ENCODE results near the gene PDZK1.

The PDZK1 gene

DNA sequence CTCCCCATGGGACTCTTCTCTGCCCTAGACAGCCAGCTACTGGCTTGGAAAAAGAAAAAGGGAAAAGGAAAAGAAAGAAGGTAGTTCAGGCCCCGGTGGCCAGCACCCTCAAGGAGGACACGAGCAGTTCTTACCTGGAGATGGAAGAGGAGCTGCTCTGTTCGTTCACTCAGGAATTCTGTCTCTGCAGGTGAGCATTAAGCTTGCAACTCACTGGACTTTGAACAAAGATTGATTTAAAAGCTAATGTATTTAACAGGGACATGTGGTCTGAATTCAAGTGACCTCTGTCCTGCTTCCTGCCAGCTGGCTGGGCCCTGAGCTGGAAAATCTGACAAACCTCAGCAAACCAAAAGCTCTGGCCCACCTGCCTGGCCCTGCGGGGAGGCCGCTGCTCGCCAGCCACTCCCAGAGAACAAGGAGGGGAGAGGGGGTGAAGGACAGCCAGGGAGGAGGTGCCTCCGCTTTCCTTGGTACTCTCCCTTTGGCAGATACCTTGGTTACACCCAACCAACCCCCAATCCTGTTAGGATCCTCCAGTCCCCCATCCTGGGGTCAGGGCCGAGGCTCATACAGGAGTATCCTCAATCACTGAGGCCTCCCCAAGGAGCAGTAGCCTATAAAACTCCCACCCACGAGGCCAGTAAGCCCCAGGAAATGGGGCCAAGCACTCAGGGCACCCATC is at the start of gene PDZK1:
TSS of gene PDZK1 (minus strand) at position 186 of the 685 bp plus-strand sequence. CDS start 19,347 bp downstream, outside the sequence.
- H3K27me3 ChIP-seq (ENCODE audit: control insufficient read depth, insufficient read depth, low read length): no peaks in the 10 kb centered on the region
- H3K9me3 ChIP-seq (ENCODE audit: control insufficient read depth, insufficient read depth, low read length): no peaks in the 10 kb centered on the region
- H3K27ac ChIP-seq (ENCODE audit: low read length): no peak within 1 kb of the TSS
- no peaks in the 10 kb centered on the region for H3K36me3 ChIP-seq (ENCODE audit: control insufficient read depth, insufficient read depth, low read length)
- no CpG with 5 or more reads among the region's 9 CpGs for WGBS (ENCODE audit: insufficient coverage, insufficient read length)
- DNase-seq (ENCODE audit: low read depth, low spot score): no peak
- no peaks in the 10 kb centered on the region for H3K4me1 ChIP-seq (ENCODE audit: control insufficient read depth, insufficient read depth, low read length)
- H3K4me3 ChIP-seq (ENCODE audit: low read length): no peak within 1 kb of the TSS

DNA sequence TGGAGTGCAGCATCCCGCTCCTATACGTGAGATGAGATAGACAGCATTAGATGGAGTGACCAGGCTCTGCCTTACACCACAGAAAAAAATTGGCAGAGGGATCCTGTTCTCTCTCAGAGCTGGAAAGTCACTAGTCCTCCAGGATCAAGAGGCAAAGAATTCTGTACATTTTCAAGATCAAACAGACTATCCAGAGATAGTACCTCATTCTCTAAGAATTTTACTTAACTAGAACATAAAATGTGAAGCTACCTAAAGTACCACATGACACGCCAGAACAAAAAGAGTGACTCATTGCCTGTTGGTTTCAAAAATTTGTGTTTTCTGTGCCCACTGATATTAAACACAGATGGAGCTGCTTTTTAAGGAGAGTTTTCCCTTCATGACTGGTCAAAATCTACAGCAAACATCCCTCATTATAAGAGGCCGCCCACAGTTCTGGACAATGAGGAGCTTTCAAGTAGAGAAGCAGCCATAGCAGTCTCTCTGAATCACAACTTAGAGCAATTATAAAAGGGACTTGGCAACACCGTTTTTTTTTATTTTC is 44.4 kb upstream of the PDZK1 start:
- no peak for DNase-seq (ENCODE audit: low read depth, low spot score)
- Histone ChIP-seq H3K27me3 (ENCODE audit: control insufficient read depth, insufficient read depth, low read length) (no peaks in the 10 kb centered on the region), H3K9me3 (ENCODE audit: control insufficient read depth, insufficient read depth, low read length) (no peaks in the 10 kb centered on the region), H3K4me1 (ENCODE audit: control insufficient read depth, insufficient read depth, low read length) (no peaks in the 10 kb centered on the region), H3K36me3 (ENCODE audit: control insufficient read depth, insufficient read depth, low read length) (0 out of 2 replicates have a peak, but pooled peaks cover 3% of the 10 kb centered on the region), H3K4me3 (ENCODE audit: low read length) (no peak overlapping the region), H3K27ac (ENCODE audit: low read length) (no peak overlapping the region)
- no CpG with 5 or more reads among the region's 5 CpGs for WGBS (ENCODE audit: insufficient coverage, insufficient read length)

DNA sequence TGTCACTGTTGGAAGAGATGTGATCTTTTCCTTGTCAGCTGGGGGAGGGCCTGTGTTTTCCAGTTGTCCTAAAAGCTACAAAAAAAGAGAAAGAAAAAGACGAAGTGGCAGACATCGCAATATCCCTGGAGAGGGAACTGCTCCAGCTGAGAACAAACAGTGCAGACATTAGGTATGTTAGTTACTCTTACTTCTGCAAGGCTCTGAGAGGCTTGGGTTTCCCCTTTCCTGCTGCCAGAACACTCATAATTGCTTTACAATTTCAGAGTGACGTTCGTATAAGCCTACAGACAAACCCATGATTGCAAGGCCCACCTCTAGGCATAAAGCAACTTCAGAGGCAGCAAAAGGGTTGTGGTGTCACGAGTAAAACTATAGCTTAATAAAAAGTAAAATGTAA is 43.3 kb upstream of the PDZK1 start:
- DNase-seq (ENCODE audit: low read depth, low spot score): no peak
- Histone ChIP-seq H3K27ac (ENCODE audit: low read length) (no peak overlapping the region), H3K27me3 (ENCODE audit: control insufficient read depth, insufficient read depth, low read length) (no peaks in the 10 kb centered on the region), H3K9me3 (ENCODE audit: control insufficient read depth, insufficient read depth, low read length) (no peaks in the 10 kb centered on the region), H3K4me3 (ENCODE audit: low read length) (no peak overlapping the region), H3K36me3 (ENCODE audit: control insufficient read depth, insufficient read depth, low read length) (0 out of 2 replicates have a peak, but pooled peaks cover 3% of the 10 kb centered on the region), H3K4me1 (ENCODE audit: control insufficient read depth, insufficient read depth, low read length) (no peaks in the 10 kb centered on the region)
- no CpG with 5 or more reads among the region's 5 CpGs for WGBS (ENCODE audit: insufficient coverage, insufficient read length)

DNA sequence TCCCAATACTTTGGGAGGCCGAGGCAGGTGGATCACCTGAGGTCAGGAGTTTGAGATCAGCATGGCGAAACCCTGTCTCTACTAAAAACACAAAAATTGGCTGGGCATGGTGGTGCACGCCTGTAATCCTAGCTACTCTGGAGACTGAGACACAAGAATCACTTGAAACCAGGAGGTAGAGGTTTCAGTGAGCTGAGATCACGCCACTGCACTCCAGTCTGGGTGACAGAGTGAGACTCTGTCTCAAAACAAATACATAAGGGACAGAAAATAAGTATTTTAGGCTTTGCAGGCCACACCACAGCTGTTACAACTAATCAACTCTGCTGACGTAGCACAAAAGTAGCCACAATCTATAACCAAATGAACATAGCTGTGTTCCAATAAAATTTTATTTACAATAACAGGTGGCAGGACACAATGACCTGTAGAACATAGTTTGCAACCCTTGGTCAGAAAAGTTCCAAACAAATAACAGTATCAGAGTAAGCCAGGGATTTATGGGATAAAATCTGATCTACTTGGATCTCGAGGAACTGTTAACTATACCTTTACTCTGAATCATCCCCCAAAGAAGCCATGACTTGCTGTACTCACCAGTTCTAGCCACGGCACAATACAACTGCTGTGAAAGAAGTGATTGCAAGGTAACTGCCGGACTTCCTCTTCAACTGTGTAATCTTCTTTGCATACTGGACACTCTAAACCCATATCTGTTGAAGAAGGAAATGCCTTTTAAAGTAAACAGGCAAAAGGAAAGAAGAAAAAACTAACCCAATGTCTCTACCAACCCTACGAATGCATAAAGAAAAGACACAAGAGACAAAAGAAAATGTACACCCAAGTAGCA is 40.5 kb upstream of the PDZK1 start:
- DNase-seq (ENCODE audit: low read depth, low spot score): no peak
- no peaks in the 10 kb centered on the region for H3K4me1 ChIP-seq (ENCODE audit: control insufficient read depth, insufficient read depth, low read length)
- no peaks in the 10 kb centered on the region for H3K9me3 ChIP-seq (ENCODE audit: control insufficient read depth, insufficient read depth, low read length)
- H3K27ac ChIP-seq (ENCODE audit: low read length): no peak overlapping the region
- H3K36me3 ChIP-seq (ENCODE audit: control insufficient read depth, insufficient read depth, low read length): 0 out of 2 replicates have a peak, but pooled peaks cover 3% of the 10 kb centered on the region
- H3K4me3 ChIP-seq (ENCODE audit: low read length): no peak overlapping the region
- no CpG with 5 or more reads among the region's 9 CpGs for WGBS (ENCODE audit: insufficient coverage, insufficient read length)
- H3K27me3 ChIP-seq (ENCODE audit: control insufficient read depth, insufficient read depth, low read length): no peaks in the 10 kb centered on the region

DNA sequence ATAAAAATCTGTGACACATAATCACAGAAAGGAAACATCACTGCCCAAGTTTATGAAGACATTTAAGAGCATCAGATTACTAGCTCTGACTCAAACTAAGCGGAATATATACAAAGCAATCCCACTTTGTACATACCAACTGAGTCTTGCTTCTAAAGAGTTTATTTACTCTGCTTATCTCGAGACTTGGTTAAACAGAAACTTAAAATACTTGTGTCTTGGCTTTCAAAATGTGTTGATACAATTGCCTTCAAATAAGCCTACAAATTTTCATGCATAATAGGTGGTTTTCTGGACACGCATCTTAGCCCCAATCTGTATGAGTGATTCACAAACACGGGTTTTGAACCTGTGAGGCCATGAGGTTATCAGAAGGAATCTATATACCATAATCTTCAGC is 33.1 kb upstream of the PDZK1 start:
- no peaks in the 10 kb centered on the region for H3K27me3 ChIP-seq (ENCODE audit: control insufficient read depth, insufficient read depth, low read length)
- no peaks in the 10 kb centered on the region for H3K4me1 ChIP-seq (ENCODE audit: control insufficient read depth, insufficient read depth, low read length)
- no peaks in the 10 kb centered on the region for H3K9me3 ChIP-seq (ENCODE audit: control insufficient read depth, insufficient read depth, low read length)
- WGBS (ENCODE audit: insufficient coverage, insufficient read length): no CpG with 5 or more reads among the region's 4 CpGs
- no peak overlapping the region for H3K4me3 ChIP-seq (ENCODE audit: low read length)
- DNase-seq (ENCODE audit: low read depth, low spot score): no peak
- no peaks in the 10 kb centered on the region for H3K36me3 ChIP-seq (ENCODE audit: control insufficient read depth, insufficient read depth, low read length)
- no peak overlapping the region for H3K27ac ChIP-seq (ENCODE audit: low read length)

DNA sequence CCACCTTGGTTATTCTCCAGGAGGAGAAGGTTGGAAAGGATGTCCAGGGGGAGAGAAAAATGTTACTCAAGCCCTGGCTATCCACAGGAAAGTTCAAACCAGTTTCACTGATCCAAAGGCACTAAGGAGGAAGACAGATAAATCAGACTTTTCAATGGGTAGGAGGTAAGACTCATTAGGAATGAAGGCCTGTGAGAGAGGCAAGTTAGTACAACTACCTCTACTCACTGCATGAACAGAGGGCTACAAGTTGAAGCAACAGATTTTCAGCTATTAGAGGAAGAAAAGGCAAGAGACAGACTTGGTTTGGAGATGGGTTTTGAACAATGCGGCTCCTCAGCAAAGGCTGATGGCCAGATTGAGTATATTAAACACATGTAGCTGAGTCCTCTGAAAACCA is 29.0 kb upstream of the PDZK1 start:
- no peaks in the 10 kb centered on the region for H3K27me3 ChIP-seq (ENCODE audit: control insufficient read depth, insufficient read depth, low read length)
- H3K4me1 ChIP-seq (ENCODE audit: control insufficient read depth, insufficient read depth, low read length): no peaks in the 10 kb centered on the region
- H3K27ac ChIP-seq (ENCODE audit: low read length): no peak overlapping the region
- H3K9me3 ChIP-seq (ENCODE audit: control insufficient read depth, insufficient read depth, low read length): no peaks in the 10 kb centered on the region
- WGBS (ENCODE audit: insufficient coverage, insufficient read length): no CpG with 5 or more reads among the region's 1 CpG
- H3K36me3 ChIP-seq (ENCODE audit: control insufficient read depth, insufficient read depth, low read length): no peaks in the 10 kb centered on the region
- no peak overlapping the region for H3K4me3 ChIP-seq (ENCODE audit: low read length)
- DNase-seq (ENCODE audit: low read depth, low spot score): no peak

DNA sequence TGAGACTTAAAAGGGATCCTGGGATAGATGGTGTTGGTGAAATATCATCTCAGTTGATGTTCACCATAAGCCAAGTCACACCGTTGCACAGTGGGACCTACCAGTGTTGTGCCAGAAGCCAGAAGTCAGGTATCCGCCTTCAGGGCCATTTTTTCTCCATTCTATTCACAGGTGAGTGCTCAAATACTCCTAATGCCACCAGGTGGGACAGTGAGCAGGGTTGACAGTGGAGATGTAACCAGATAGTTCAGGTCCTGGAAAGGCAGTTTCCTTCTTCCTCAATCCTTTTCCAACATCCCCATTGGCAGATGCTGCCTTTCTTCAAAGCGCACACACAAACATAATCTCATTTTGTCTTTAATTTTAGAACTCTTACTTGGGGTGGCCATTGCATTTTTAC is 23.7 kb upstream of the PDZK1 start:
- Histone ChIP-seq H3K36me3 (ENCODE audit: control insufficient read depth, insufficient read depth, low read length) (no peaks in the 10 kb centered on the region), H3K9me3 (ENCODE audit: control insufficient read depth, insufficient read depth, low read length) (no peaks in the 10 kb centered on the region), H3K27me3 (ENCODE audit: control insufficient read depth, insufficient read depth, low read length) (no peaks in the 10 kb centered on the region), H3K4me3 (ENCODE audit: low read length) (no peak overlapping the region), H3K27ac (ENCODE audit: low read length) (no peak overlapping the region), H3K4me1 (ENCODE audit: control insufficient read depth, insufficient read depth, low read length) (no peaks in the 10 kb centered on the region)
- WGBS (ENCODE audit: insufficient coverage, insufficient read length): no CpG with 5 or more reads among the region's 3 CpGs
- no peak for DNase-seq (ENCODE audit: low read depth, low spot score)

DNA sequence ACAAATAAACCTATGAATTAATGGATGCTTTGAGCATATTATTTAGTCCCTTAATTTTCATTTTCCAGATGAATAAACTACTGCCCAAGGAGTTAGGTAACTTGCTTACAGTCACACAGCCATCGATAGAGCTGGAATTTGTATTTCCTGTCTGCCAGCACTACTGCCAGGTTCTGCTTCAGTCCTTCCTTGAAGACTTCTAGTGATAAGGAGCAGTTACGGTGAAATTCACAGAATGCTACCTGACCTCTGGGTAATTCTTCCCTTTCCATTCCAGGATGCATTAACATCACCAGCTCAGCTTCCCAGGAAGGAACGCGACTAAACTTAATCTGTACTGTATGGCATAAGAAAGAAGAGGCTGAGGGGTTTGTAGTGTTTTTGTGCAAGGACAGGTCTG is 23.3 kb upstream of the PDZK1 start:
- H3K27ac ChIP-seq (ENCODE audit: low read length): no peak overlapping the region
- no peaks in the 10 kb centered on the region for H3K4me1 ChIP-seq (ENCODE audit: control insufficient read depth, insufficient read depth, low read length)
- no peak overlapping the region for H3K4me3 ChIP-seq (ENCODE audit: low read length)
- DNase-seq (ENCODE audit: low read depth, low spot score): no peak
- no peaks in the 10 kb centered on the region for H3K9me3 ChIP-seq (ENCODE audit: control insufficient read depth, insufficient read depth, low read length)
- WGBS (ENCODE audit: insufficient coverage, insufficient read length): no CpG with 5 or more reads among the region's 4 CpGs
- H3K36me3 ChIP-seq (ENCODE audit: control insufficient read depth, insufficient read depth, low read length): no peaks in the 10 kb centered on the region
- H3K27me3 ChIP-seq (ENCODE audit: control insufficient read depth, insufficient read depth, low read length): no peaks in the 10 kb centered on the region

DNA sequence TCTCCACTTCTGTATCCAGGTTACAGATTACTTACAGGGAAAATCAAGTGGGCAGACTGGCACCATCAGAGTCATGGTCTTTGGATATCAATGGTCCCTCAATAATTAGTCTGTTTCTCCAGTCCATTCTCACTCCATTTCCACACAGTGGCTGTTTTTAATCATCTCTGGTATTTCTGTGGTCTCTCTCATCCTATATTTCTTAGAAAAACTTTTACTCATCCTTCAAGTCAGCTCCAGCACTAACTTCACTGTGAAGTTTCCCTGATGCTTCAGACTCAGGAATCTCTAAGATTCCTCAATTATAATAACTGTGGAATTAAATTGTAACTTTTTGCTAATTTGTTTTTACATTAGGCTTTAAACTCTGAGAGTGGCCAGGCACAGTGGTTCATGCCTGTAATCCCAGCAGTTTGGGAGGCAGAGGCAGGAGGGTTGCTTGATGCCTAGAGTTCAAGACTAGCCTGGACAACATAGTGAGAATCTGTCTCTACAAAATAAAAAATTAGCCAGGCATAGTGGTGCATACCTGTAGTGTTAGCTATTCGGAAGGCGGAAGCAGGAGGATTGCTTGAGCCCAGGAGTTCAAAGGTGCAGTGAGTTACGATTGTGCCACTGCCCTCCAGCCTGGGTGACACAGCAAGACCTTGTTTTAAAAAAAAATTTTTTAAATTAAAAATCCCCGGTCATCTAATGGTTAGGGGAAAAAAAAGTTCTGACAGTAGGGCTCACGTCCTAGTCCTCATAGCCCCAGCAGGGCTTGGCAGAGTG is 22.7 kb upstream of the PDZK1 start:
- no peak for DNase-seq (ENCODE audit: low read depth, low spot score)
- Histone ChIP-seq H3K36me3 (ENCODE audit: control insufficient read depth, insufficient read depth, low read length) (no peaks in the 10 kb centered on the region), H3K4me1 (ENCODE audit: control insufficient read depth, insufficient read depth, low read length) (no peaks in the 10 kb centered on the region), H3K4me3 (ENCODE audit: low read length) (no peak overlapping the region), H3K27ac (ENCODE audit: low read length) (no peak overlapping the region), H3K9me3 (ENCODE audit: control insufficient read depth, insufficient read depth, low read length) (no peaks in the 10 kb centered on the region), H3K27me3 (ENCODE audit: control insufficient read depth, insufficient read depth, low read length) (no peaks in the 10 kb centered on the region)
- no CpG with 5 or more reads among the region's 5 CpGs for WGBS (ENCODE audit: insufficient coverage, insufficient read length)

DNA sequence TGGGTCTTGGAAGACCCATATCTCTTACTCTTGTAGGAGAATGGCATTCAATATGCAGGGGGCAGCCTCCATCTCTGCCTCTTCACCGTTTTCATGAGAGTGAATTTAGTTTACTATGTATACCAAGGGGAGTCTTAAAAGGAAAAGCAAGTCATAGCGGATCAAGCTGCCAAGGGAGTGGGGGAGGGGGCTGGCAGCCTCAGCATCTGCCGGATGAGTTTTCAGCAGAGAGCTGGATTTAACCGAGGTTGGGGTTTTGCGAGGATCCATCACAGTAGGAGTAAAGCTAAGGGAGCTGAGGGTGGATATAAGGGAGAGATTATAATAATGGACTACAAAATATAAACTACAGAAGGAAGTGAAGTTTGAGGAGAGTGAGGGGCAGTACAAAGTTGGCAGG is 22.0 kb upstream of the PDZK1 start:
- Histone ChIP-seq H3K4me3 (ENCODE audit: low read length) (no peak overlapping the region), H3K27me3 (ENCODE audit: control insufficient read depth, insufficient read depth, low read length) (no peaks in the 10 kb centered on the region), H3K36me3 (ENCODE audit: control insufficient read depth, insufficient read depth, low read length) (no peaks in the 10 kb centered on the region), H3K27ac (ENCODE audit: low read length) (no peak overlapping the region), H3K9me3 (ENCODE audit: control insufficient read depth, insufficient read depth, low read length) (no peaks in the 10 kb centered on the region), H3K4me1 (ENCODE audit: control insufficient read depth, insufficient read depth, low read length) (no peaks in the 10 kb centered on the region)
- DNase-seq (ENCODE audit: low read depth, low spot score): no peak
- WGBS (ENCODE audit: insufficient coverage, insufficient read length): no CpG with 5 or more reads among the region's 5 CpGs

All from iPS DF 6.9 (cell line).